Tongue (tissue), 2 donors: ENCODE measurements around the gene ASCL1. TPM values are rescaled to one million over a fixed set of nuclear protein-coding genes. Genes with fewer than 3 reads are reported as not detected.

Source experiments
- DNase-seq: peaks from one replicate; pipeline ENCODE4 v3.0.0-alpha.2; 2015
- total RNA-seq: library from RNA; depleted of rRNA; stranded (reverse); fragments of >200 nt; gene quantifications from one replicate; pipeline ENCODE4 v1.2.3, GENCODE V29; 2014

The ASCL1 gene
- total RNA-seq, 1 donor from 2014 or later: not detected

DNA sequence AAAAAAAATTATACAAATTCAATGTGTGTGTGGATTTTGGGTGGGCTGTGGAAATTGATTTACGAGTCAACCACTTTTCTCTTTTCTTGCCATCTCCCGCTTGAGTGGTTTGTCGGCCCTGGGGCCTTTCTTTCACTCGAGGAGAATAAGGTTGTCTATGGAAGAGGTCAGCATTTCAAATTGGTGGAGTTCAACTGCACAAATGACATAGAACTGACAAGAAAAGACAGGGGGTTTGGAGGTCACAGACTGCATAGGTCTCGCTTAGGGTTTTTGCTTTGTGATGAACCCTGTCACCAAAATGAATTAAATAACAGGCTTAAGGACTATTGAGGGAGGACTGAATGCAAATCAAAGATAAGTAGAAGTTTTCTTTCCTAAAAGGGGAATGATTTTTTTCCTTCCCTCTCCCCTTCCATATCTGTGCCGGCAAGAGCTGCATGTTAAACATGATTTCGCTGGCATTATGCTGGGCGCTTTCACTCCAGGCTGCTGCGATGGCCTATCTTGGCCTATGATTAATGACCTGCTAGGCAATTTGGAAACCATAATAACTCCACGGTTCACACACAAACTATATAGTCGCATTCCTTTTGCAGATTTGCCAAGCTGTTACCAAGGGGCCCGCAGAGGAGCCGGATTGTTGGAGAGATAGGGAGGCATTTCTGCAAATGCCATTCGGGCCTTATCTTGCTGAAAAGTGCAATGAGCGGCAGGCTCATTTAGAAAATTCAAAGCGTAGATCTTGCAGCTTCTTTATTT, 20.7 kb downstream of the ASCL1 start:
- no peak for DNase-seq

GRCh38 chr12:102980350-102980749, 22.9 kb downstream of the ASCL1 start:
- DNase-seq: no peak

DNA sequence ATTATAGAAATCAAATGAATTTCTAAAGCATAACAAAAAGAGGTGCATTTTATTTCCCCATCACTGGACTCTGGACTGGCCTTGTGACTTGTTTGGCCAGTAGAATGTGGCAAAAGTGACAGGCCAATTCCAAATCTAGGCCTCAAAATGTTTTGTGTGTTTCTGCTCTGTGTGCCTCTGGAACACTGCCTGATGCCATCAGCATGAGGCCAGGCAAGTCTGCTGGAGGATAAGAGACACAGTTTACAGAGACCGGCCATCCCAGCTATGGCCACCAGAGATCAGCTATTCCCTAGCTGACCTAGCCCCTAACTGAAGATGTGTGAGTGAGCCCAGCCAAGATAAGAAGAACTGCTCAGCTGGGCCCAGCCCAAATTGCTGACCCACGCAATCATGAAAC, 32.9 kb downstream of the ASCL1 start:
- DNase-seq: no peak

DNA sequence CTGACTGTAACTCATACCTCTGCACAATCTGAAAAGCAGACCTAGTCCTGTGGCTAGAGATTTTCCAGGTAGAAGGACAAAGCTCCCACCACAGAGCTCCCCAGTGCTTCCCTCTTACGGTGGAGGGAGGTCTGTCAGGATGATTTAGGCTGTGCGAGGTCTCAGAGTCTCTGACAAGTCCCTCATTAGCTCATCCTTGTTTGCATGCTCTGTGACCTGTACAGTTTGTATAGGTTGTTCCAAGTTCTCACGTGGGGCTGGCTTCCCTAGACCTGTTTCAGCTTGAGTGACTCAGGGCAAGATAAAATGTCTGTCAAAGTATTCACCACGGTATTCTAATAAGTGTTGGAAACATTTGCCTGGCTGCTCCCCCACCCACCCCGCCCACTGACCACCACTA, 34.8 kb downstream of the ASCL1 start:
- DNase-seq: no peak

DNA sequence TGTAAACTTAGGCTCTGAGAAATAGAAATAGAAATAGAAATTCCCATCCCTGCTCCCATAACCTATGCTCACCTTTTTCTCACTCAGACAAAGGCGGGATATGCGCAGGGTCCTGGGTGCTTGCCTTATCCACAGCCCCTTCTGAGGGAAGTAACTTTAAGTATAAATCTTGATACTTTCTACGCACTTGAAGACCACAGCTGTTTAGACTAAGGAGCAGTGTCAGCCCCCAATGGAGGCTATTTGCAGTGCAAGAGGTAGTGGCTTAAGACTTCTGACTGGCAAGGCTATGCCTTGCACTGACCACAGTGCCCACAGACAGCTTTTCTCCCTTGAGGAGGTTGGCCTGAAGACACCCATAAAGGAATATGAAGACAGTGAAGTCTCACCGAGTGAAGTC, 35.2 kb downstream of the ASCL1 start:
- DNase-seq: no peak

DNA sequence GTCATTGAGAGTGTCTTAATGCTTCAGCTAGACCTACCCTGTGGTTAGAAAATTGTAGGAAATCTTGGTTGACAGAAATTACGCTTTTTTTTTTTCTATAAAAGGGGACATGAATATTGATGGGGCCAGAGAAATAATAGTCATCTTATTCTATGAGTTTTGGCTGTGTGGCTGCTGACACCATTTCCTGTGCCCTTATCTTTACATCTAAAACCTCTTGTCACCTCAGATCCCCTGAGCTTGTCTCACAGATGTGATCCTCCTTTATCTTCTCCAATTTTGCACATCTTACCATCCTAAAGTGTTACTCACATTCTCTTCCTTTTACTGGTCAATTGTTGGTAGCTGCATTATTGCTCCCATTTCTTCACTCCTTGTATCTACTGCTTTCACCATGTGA, 36.1 kb downstream of the ASCL1 start:
- DNase-seq: no peak

DNA sequence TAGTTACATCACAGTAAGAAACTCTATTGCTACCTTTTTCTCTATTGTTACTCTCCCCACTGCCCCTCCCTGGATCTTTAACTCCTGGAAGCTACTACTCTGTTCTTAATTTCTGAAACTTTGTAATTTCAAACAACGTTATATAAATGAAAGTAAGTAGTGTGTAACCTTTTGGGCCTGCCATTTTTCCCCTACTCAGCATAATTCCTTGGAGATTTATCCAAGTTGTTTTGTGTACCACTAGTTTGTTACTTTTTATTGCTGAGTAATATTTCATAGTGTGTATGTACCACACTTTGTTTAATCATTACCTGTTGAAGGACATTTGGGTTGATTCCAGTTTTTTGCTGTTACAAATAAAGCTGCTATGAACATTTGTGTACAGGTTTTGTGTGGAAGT, 37.9 kb downstream of the ASCL1 start:
- no peak for DNase-seq

Other genes starting within 250 kb of the ASCL1 start
- gene PAH, start 40.4 kb upstream of the ASCL1 start, total RNA-seq: not detected